Upper lobe of left lung (tissue), 4 donors: ENCODE results near the gene MAPKBP1.
A peak's percentile ranks its signal among the peaks of the same experiment; 100 is the strongest.

Experiments
- EP300 ChIP-seq, 4 donors: sonication (generic); formaldehyde crosslinking; IDR thresholded peaks; one replicate each; pipeline ENCODE4 v1.5.1; 2017; ENCODE audit warnings: antibody characterized with exemption in 4 of 4, control low read depth in 2 of 4
- POLR2AphosphoS5 ChIP-seq, 2 donors: sonication (generic); formaldehyde crosslinking; IDR thresholded peaks; one replicate each; pipeline ENCODE4 v1.5.1; 2017; ENCODE audit warnings: antibody characterized with exemption in 2 of 2
- TF ChIP-seq, protein P1 (sequence below), 6 experiments: fragments of 450-650 bp in 4 of 6; fragments of 200-600 bp in 2 of 6; sonication (generic) in 2 of 6; IDR thresholded peaks; one replicate each; pipeline ENCODE4 v1.5.1; 2016 to 2019; ENCODE audit warnings: antibody characterized with exemption in 6 of 6

DNA sequence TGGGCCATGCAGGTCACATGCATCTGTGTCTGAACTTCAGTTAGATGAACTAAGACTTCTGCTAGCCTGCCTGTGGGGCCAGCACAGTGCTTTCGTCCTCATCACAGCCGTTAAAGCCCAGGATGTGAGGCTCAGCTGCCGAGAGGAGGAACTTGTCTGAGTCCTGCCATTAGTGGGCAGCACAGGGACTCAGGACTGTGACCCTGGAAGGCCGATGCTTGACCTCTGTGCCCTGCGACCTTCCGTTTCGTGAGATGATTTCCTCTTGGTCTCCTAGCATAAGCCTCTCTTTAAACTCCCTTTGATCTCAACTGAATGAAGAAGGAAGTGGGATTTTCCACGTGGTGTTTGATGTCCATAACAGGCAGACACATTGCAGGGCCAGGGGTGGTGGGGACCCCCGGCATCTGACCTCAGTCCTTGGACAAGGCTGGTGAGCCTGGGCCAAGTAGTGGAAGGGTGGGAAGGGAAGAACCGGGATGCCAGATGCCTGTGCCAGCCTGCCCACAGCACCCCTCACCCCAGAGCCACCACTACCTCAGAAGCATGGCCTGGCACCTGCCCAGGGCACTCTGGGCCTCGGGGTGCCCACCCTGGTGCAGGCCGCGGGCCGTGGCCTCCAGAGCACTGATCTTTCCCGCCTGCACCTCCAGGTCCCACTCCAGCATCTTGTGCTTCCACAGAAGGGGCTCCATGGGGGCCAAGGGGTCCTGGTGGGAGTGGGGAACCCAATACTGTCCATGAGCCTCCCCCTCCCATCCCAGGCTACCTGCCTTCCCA is 86.0 kb downstream of the MAPKBP1 start:
- TF ChIP-seq, protein P1, sequence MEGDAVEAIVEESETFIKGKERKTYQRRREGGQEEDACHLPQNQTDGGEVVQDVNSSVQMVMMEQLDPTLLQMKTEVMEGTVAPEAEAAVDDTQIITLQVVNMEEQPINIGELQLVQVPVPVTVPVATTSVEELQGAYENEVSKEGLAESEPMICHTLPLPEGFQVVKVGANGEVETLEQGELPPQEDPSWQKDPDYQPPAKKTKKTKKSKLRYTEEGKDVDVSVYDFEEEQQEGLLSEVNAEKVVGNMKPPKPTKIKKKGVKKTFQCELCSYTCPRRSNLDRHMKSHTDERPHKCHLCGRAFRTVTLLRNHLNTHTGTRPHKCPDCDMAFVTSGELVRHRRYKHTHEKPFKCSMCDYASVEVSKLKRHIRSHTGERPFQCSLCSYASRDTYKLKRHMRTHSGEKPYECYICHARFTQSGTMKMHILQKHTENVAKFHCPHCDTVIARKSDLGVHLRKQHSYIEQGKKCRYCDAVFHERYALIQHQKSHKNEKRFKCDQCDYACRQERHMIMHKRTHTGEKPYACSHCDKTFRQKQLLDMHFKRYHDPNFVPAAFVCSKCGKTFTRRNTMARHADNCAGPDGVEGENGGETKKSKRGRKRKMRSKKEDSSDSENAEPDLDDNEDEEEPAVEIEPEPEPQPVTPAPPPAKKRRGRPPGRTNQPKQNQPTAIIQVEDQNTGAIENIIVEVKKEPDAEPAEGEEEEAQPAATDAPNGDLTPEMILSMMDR (IDR thresholded peaks at IDR 0.05) = peak in 4 of 6 experiments; percentile 12 to 13 (median 12)
- no peak for TF ChIP-seq EP300 (IDR thresholded peaks at IDR 0.05)
- no peak for TF ChIP-seq POLR2AphosphoS5 (IDR thresholded peaks at IDR 0.05)
